HG02798 (cell line): ENCODE data around the gene PGP.
"Not testable (repeated sequence)": the region's sequence is repeated elsewhere in the genome, so short reads cannot be mapped to it uniquely, and the experiment has no call there.

Experiments used
- ATAC-seq: cut with Tn5 transposase; IDR thresholded peaks from one replicate; pipeline ENCODE4 v1.9.1; 2021; ENCODE audit warnings: mild to moderate bottlenecking; ENCODE audit not compliant: unreplicated experiment, poor library complexity

PGP gene, protein sequence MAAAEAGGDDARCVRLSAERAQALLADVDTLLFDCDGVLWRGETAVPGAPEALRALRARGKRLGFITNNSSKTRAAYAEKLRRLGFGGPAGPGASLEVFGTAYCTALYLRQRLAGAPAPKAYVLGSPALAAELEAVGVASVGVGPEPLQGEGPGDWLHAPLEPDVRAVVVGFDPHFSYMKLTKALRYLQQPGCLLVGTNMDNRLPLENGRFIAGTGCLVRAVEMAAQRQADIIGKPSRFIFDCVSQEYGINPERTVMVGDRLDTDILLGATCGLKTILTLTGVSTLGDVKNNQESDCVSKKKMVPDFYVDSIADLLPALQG

GRCh38 chr16:2214719-2214968, at the start of gene PGP:
TSS of gene PGP (minus strand) at chr16:2214840. CDS start at chr16:2214777, 63 bp downstream.
- ATAC-seq, result peak; percentile 92

- ATAC-seq, result not testable (repeated sequence)
Measured at GRCh38 chr16:2263026-2263425, 48.4 kb upstream of the PGP start.

DNA sequence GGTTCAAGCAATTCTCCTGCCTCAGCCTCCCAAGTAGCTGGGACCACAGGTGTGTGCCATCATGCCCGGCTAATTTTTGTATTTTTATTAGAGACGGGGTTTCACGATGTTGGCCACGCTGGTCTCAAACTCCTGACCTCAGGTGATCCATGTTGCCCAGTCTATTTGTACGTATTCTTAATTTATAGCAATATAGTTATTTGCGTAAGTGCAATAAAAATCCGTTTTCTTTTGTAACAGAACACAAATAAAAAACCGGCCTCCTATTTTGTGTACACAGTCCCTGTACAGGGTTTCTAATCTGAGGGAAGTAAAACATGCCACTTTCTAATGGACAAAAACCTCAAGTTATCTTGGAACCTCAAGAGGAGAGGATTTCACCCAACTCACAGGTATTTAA, 45.6 kb upstream of the PGP start:
- ATAC-seq, result no peak

GRCh38 chr16:2258530-2258929, 43.9 kb upstream of the PGP start:
- not testable (repeated sequence) for ATAC-seq

DNA sequence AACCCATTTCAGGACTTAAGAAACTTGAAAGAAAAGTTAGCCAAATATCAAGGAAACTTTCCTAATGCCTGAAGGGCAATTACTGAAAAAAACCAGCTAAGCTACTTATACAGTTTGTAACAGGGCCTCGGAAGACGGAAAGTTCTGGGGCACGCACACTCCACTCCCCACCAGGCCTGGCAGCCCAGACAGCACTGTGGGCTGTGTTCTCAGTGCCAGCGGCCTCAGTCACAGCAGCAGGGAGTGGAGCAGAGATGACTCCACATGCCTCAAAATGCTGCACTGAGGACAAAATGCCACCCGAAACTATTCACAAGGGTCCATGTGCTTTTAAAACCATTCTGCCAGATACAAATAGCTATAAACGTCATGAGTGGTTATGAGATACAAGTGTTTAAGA, 43.1 kb upstream of the PGP start:
- no peak for ATAC-seq

- no peak for ATAC-seq
Measured at GRCh38 chr16:2256531-2257140, 42.0 kb upstream of the PGP start.

GRCh38 chr16:2253293-2253692, 38.7 kb upstream of the PGP start:
- no peak for ATAC-seq

- no peak for ATAC-seq
Measured at GRCh38 chr16:2252806-2253148, 38.1 kb upstream of the PGP start.

GRCh38 chr16:2251296-2252111, 36.9 kb upstream of the PGP start, which contains the start of gene ECI1:
TSS of gene ECI1 (minus strand) at chr16:2251587. CDS start at chr16:2251566, 21 bp downstream.
- ATAC-seq, result peak; percentile 94

DNA sequence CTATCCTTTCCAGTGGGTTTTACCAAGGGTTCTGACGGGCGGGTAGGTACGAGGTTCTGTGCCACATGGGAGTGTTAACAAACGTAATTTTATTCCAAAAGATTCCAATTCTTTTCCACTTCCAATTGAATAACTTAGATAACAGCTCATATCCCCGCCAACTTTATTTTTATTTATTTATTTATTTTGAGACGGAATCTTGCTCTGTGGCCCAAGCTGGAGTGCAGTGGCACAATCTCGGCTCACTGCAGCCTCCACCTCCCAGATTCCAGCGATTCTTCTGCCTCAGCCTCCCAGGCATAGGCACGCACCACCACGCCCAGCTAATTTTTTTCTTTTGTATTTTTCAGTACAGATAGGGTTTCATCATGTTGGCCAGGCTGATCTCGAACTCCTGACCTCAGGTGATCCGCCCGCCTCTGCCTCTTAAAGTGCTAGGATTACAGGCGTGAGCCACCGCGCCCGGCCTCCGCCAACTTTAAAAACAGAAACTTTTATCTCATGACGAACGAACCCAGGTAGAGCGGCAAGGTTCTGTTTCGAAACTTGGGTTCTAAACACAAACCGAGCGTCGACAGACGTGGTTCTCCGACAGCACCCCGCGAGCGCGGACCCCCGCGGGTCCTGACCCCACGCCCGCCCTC, 36.1 kb upstream of the PGP start:
- ATAC-seq, result no peak

- no peak for ATAC-seq
Measured at GRCh38 chr16:2246301-2246885, 31.8 kb upstream of the PGP start.

- ATAC-seq, result no peak
Measured at GRCh38 chr16:2244926-2245795, 30.5 kb upstream of the PGP start.

DNA sequence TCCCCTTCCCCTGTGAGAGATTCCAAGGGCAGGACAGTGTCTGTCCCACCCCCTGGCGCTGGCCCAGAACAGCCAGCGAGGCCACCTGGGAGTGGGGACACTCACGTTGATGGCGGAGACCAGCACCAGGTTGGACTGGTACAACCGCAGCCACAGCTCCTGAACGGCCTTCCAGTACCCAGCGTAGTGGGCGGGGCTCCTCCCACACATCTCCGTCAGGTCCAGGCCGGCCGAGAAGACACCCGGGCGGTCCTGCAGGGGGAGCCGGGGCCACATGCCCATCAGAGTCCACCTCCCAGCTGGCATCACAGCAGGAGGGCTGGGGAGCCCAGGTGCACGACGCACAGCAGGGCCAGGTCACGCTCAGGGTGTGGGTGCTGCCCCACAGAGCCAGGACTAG, 29.7 kb upstream of the PGP start:
- no peak for ATAC-seq

DNA sequence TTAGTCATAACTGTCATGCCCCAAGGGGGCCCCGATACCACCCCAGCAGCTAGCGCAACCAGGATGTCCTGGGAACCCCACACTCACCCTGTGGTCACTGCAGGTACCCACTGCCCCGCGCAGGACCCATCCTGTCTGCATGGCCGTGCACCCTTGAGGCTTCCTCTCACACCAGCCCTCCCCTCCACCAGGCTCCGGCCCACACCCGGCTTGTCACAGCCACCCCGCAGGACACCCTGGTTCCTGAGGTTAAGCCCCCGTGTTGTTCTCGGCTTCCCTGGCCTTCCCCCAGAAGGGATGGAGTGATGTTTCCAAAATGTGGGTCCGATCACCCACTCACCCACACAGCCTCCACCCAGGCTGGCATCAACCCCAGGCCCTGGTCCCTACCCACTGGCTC, 29.1 kb upstream of the PGP start:
- ATAC-seq, result no peak

GRCh38 chr16:2243031-2243528, 28.4 kb upstream of the PGP start:
- ATAC-seq, result no peak

DNA sequence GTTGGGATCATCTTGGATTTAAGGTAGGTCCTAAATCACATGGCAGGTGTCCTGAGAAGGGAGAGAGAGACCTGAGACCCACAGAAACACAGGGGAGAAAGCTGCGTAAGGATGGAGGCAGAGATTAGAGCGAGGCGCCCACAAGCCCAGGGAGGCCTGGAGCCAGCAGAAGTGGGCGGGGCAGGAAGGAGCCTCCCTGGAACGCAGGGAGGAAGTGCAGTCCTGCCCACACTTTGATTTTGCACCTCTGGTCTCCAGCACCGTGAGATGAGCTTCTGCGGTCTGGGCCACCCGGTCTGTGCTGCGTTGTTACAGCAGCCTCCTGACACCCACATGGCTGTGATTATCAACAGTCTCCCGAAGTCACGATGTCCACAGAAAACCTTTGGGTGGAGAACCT, 28.0 kb upstream of the PGP start:
- ATAC-seq, result no peak

- ATAC-seq, result not testable (repeated sequence)
Measured at GRCh38 chr16:2240331-2240730, 25.7 kb upstream of the PGP start.

DNA sequence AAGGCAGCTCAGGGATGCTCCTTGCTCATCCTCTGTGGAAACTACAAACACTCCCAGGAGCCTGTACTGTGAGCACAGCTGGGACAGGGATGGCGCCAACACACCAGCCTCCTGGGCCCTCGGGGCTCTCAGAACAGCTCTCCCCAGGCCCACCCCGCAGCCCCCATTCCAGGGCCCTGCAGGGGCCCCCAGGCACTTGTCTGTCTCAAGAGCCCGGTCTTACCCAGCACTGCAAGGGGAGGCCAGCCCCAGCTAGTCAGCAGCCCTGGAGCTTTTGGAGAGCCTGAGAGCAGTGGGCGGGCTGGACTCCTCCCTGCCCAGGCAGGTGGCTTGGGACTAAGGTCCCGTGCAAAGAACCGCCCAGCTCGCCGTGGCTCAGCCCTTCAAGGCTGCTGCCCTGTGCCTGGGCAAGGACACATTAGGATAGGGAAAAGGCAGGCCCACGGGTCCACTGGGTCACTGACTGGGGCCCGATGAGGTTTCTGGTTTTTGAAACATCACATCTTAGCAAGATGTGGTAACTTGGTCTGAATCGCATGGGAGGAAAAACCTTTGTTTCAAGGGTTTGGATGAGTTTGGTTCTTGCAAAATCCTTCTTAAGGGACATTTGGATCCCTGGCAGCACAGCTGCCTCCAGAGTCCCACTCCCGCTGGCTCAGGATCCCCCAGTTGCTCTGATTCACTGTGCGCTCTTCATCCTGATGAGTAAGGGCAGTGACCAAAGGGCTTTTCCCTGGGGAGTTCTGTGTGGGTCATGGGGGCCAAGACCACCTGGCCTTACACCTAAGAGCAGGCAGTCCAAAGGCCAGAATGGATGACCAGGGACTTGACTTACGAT, 24.4 kb upstream of the PGP start:
- ATAC-seq, result no peak
